HepG2 (cell line): ENCODE results near the gene TPGS1. TPM values are rescaled to one million over a fixed set of nuclear protein-coding genes. Genes with fewer than 3 reads are reported as not detected.

Source experiments
- CENPT ChIP-seq: sonication (generic); formaldehyde crosslinking; IDR thresholded peaks from 2 replicates; pipeline ENCODE4 v1.8.0; 2022; ENCODE audit warnings: low read depth, mild to moderate bottlenecking, moderate library complexity, missing genetic modification reagents
- DNMT3B ChIP-seq: conservative IDR thresholded peaks from 2 replicates; pipeline ENCODE4 v1.6.1; 2016; ENCODE audit warnings: missing biosample characterization, control low read depth
- EED ChIP-seq: sonication (generic); formaldehyde crosslinking; IDR thresholded peaks from 2 replicates; pipeline ENCODE4 v1.5.0; 2020; ENCODE audit warnings: mild to moderate bottlenecking, missing genetic modification reagents
- HBP1 ChIP-seq: IDR thresholded peaks from 2 replicates; pipeline ENCODE4 v1.6.1; 2016; ENCODE audit warnings: low read depth, control low read depth
- HNRNPUL1 ChIP-seq: fragments of 200-400 bp; formaldehyde crosslinking; IDR thresholded peaks from 2 replicates; pipeline ENCODE4 v1.6.1; 2017; ENCODE audit warnings: low read depth, mild to moderate bottlenecking, low read length, moderate library complexity
- IKZF1 ChIP-seq: fragments of 450-650 bp; IDR thresholded peaks from 2 replicates; pipeline ENCODE4 v1.7.1; 2016
- PCBP2 ChIP-seq: fragments of 200-400 bp; formaldehyde crosslinking; optimal IDR thresholded peaks from 2 replicates; pipeline ENCODE3; 2018; ENCODE audit warnings: low read length, low read depth; ENCODE audit not compliant: poor library complexity, severe bottlenecking
- PHF8 ChIP-seq: sonication (generic); formaldehyde crosslinking; IDR thresholded peaks from 2 replicates; pipeline ENCODE4 v1.5.0; 2020; ENCODE audit warnings: missing genetic modification reagents
- SCMH1 ChIP-seq: sonication (generic); formaldehyde crosslinking; IDR thresholded peaks from 2 replicates; pipeline ENCODE4 v1.9.0; 2021; ENCODE audit warnings: missing genetic modification reagents, mild to moderate bottlenecking, borderline replicate concordance
- SPEN ChIP-seq: sonication (generic); formaldehyde crosslinking; IDR thresholded peaks from 2 replicates; pipeline ENCODE4 v1.5.1; 2020; ENCODE audit warnings: low read depth, mild to moderate bottlenecking, missing genetic modification reagents
- STAT6 ChIP-seq: sonication (generic); formaldehyde crosslinking; IDR thresholded peaks from 2 replicates; pipeline ENCODE4 v1.4.0; 2020; ENCODE audit warnings: missing genetic modification reagents, mild to moderate bottlenecking, borderline replicate concordance
- SYNCRIP ChIP-seq: fragments of 200-400 bp; formaldehyde crosslinking; IDR thresholded peaks from 2 replicates; pipeline ENCODE4 v1.6.1; 2018; ENCODE audit warnings: mild to moderate bottlenecking, low read depth, low read length; ENCODE audit not compliant: insufficient read depth
- ZBTB8A ChIP-seq: sonication (generic); formaldehyde crosslinking; IDR thresholded peaks from 2 replicates; pipeline ENCODE4 v1.4.0; 2020; ENCODE audit warnings: mild to moderate bottlenecking, low read depth, missing genetic modification reagents, borderline replicate concordance
- ZNF207 ChIP-seq: fragments of 450-650 bp; IDR thresholded peaks from 2 replicates; pipeline ENCODE4 v1.6.1; 2016; ENCODE audit warnings: antibody characterized with exemption, borderline replicate concordance
- ZNF383 ChIP-seq: sonication (generic); formaldehyde crosslinking; IDR thresholded peaks from 2 replicates; pipeline ENCODE4 v1.4.0; 2020; ENCODE audit warnings: missing genetic modification reagents, mild to moderate bottlenecking, borderline replicate concordance
- ZNF816 ChIP-seq: sonication (generic); formaldehyde crosslinking; IDR thresholded peaks from 2 replicates; pipeline ENCODE4 v1.8.0; 2022; ENCODE audit warnings: missing genetic modification reagents, mild to moderate bottlenecking, borderline replicate concordance
- polyA plus RNA-seq, 8 experiments: library from polyadenylated mRNA; depleted of rRNA in 3 of 8; stranded (reverse) in 7 of 8; unstranded in 1 of 8; fragments of >200 nt; fragmentation: Illumina TruSeq in 4 of 8; extraction: Trizol in 4 of 8; gene quantifications; 2 replicates each; pipeline versions ENCODE4 v1.2.1 to v1.2.3, GENCODE V29; 2011 to 2016; ENCODE audit warnings: low read depth in 4 of 8, missing spikeins in 1 of 8, mixed read lengths in 1 of 8; ENCODE audit not compliant: insufficient read depth in 1 of 8
- total RNA-seq, 5 experiments: library from RNA; depleted of rRNA; stranded (reverse); fragments of >200 nt; fragmentation: Illumina TruSeq; extraction: Trizol; gene quantifications; 2 replicates each; pipeline ENCODE4 v1.2.3, GENCODE V29; 2016; ENCODE audit warnings: low read depth in 1 of 5
- TF ChIP-seq, protein P1 (sequence below): sonication (generic); formaldehyde crosslinking; IDR thresholded peaks from 2 replicates; pipeline ENCODE4 v1.4.0; 2020; ENCODE audit warnings: mild to moderate bottlenecking, missing genetic modification reagents
- TF ChIP-seq, protein P2 (sequence below): sonication (generic); formaldehyde crosslinking; IDR thresholded peaks from 2 replicates; pipeline ENCODE4 v1.8.1; 2023; ENCODE audit warnings: mild to moderate bottlenecking, missing genetic modification reagents
- TF ChIP-seq, protein P3 (sequence below): sonication (generic); formaldehyde crosslinking; IDR thresholded peaks from 2 replicates; pipeline ENCODE4 v1.4.0; 2020; ENCODE audit warnings: missing genetic modification reagents

Gene TPGS1
- total and polyA plus RNA-seq, 2 of the 13 experiments (the other 11 are each of a cell fraction or from before 2014, with no cell fraction given): 1.1 to 6.2 TPM

GRCh38 chr19:506404-507285 is 652 bp upstream of the TPGS1 start (continued):
- TF ChIP-seq EED (CRISPR knock-in tag) (no peak), ZNF207 (no peak), STAT6 (no peak; the same call in 1 of the 2 replicates), ZBTB8A (no peak; the same call in 1 of the 2 replicates), SCMH1 (CRISPR knock-in tag) (no peak), HBP1 (CRISPR knock-in tag) (no peak), ZNF383 (CRISPR knock-in tag) (no peak), ZNF816 (no peak; the same call in 1 of the 2 replicates), IKZF1 (no peak), PCBP2 (no peak), SYNCRIP (no peak), DNMT3B (CRISPR knock-in tag) (no peak; the same call in 1 of the 2 replicates), HNRNPUL1 (no peak), CENPT (CRISPR knock-in tag) (no peak), PHF8 (peak; percentile 64), SPEN (CRISPR knock-in tag) (peak; percentile 60)
- TF ChIP-seq, protein P1, sequence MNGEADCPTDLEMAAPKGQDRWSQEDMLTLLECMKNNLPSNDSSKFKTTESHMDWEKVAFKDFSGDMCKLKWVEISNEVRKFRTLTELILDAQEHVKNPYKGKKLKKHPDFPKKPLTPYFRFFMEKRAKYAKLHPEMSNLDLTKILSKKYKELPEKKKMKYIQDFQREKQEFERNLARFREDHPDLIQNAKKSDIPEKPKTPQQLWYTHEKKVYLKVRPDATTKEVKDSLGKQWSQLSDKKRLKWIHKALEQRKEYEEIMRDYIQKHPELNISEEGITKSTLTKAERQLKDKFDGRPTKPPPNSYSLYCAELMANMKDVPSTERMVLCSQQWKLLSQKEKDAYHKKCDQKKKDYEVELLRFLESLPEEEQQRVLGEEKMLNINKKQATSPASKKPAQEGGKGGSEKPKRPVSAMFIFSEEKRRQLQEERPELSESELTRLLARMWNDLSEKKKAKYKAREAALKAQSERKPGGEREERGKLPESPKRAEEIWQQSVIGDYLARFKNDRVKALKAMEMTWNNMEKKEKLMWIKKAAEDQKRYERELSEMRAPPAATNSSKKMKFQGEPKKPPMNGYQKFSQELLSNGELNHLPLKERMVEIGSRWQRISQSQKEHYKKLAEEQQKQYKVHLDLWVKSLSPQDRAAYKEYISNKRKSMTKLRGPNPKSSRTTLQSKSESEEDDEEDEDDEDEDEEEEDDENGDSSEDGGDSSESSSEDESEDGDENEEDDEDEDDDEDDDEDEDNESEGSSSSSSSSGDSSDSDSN (CRISPR knock-in tag): peak; percentile 77; the same call in 1 of the 2 replicates
- TF ChIP-seq, protein P2, sequence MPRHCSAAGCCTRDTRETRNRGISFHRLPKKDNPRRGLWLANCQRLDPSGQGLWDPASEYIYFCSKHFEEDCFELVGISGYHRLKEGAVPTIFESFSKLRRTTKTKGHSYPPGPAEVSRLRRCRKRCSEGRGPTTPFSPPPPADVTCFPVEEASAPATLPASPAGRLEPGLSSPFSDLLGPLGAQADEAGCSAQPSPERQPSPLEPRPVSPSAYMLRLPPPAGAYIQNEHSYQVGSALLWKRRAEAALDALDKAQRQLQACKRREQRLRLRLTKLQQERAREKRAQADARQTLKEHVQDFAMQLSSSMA: no peak
- TF ChIP-seq, protein P3, sequence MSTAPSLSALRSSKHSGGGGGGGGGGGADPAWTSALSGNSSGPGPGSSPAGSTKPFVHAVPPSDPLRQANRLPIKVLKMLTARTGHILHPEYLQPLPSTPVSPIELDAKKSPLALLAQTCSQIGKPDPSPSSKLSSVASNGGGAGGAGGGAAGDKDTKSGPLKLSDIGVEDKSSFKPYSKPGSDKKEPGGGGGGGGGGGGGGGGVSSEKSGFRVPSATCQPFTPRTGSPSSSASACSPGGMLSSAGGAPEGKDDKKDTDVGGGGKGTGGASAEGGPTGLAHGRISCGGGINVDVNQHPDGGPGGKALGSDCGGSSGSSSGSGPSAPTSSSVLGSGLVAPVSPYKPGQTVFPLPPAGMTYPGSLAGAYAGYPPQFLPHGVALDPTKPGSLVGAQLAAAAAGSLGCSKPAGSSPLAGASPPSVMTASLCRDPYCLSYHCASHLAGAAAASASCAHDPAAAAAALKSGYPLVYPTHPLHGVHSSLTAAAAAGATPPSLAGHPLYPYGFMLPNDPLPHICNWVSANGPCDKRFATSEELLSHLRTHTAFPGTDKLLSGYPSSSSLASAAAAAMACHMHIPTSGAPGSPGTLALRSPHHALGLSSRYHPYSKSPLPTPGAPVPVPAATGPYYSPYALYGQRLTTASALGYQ (CRISPR knock-in tag): no peak; the same call in 1 of the 2 replicates
